ENCODE data around the gene FLT1. TPM values are rescaled to one million over a fixed set of nuclear protein-coding genes. Genes with fewer than 3 reads are reported as not detected.
A peak's percentile ranks its signal among the peaks of the same experiment; 100 is the strongest.

Gene FLT1
- total RNA-seq, 1 experiment from 2014 or later: 0.25 TPM

DNA sequence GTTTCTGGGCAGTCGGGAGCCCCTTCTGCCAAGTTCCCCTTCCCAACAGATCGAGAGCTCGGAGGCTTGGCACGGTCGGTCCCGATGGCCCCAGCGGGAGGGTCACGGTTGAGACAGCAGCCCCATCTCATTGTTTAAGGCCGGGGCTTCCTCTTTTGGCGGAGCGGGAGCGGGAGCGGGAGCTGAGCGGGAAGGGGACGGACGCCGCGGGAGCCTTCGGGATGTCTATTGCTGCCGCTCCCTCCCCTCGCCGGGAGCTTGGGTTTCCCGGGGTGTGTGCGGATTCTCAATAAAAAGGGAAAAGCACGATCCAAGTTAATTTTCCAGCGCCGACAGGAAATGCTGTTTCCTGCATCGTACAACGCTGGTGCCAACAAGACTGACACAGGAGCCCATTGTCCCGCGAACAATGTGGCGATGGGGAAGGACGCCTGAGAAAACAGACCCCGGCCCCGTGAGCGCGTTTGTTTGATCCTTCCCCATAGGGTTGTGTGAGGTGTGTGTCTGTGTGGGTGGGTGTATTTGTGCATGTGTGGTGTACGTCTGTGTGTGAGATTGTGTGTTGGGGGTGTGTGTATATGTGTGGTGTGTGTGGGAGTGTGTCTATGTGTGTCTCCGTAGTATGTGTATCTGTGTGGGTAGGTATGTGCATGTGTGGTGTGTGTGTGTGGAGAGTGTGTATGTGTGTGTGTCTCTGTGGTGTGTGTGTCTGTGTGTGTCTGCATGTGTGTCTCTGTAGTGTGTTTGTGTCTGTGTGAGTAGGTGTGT lies 36.3 kb upstream of the FLT1 start:
- peak overlapping the region; percentile 7; the same call in 1 of the 2 replicates for H3K27ac ChIP-seq (ENCODE audit: low read depth, low read length)
- no peaks in the 10 kb centered on the region for H3K9me2 ChIP-seq (ENCODE audit: insufficient read depth)
- no peaks in the 10 kb centered on the region for H4K20me1 ChIP-seq (ENCODE audit: insufficient read depth)
- ChIA-PET RAD21 (ENCODE audit: low non-redundant PET in 1 of 2, low total read pairs in 2 of 2, uncharacterized antibody in 2 of 2, unreplicated experiment in 2 of 2) (no interaction called here), CTCF (no interaction called here), POLR2A (no interaction called here)
- no peaks in the 10 kb centered on the region for H3K27me3 ChIP-seq (ENCODE audit: insufficient read depth, low read length)
- intact Hi-C loops (cut with micrococcal nuclease): no loop called here
- DNase-seq (ENCODE audit: low read depth, low spot score) (no peak), ATAC-seq (peak; percentile 68)
- H3K79me2 ChIP-seq (ENCODE audit: insufficient read depth, low read length): no peaks in the 10 kb centered on the region
- peak overlapping the region; percentile 35; the same call in 1 of the 2 replicates for H3K9ac ChIP-seq (ENCODE audit: low read length)
- peaks cover 0 to 7% of the 10 kb centered on the region in 2 experiments; a peak in 1 of 4 replicates for H3K4me1 ChIP-seq (ENCODE audit: control insufficient read depth in 1 of 2, insufficient read depth in 2 of 2, low read length in 2 of 2)
- peak overlapping the region; percentile 74 for H2AFZ ChIP-seq (ENCODE audit: low read depth, low read length, poor library complexity, severe bottlenecking)
- BruUV-seq (replicated peaks): no TSS peak
- peaks cover 3 to 6% of the 10 kb centered on the region in 2 experiments; a peak in 2 of 4 replicates for H3K9me3 ChIP-seq (ENCODE audit: control insufficient read depth in 1 of 2, insufficient read depth in 1 of 2, low read depth in 1 of 2, low read length in 2 of 2)
- H3K36me3 ChIP-seq (ENCODE audit: control insufficient read depth in 1 of 2, insufficient read depth in 2 of 2, low read length in 2 of 2): no peaks in the 10 kb centered on the region
- no peak for TF ChIP-seq SRF (IDR thresholded peaks at IDR 0.05; ENCODE audit: low read depth)
- TF ChIP-seq CEBPB (IDR thresholded peaks at IDR 0.05; ENCODE audit: low read depth): no peak
- TF ChIP-seq, protein P1, sequence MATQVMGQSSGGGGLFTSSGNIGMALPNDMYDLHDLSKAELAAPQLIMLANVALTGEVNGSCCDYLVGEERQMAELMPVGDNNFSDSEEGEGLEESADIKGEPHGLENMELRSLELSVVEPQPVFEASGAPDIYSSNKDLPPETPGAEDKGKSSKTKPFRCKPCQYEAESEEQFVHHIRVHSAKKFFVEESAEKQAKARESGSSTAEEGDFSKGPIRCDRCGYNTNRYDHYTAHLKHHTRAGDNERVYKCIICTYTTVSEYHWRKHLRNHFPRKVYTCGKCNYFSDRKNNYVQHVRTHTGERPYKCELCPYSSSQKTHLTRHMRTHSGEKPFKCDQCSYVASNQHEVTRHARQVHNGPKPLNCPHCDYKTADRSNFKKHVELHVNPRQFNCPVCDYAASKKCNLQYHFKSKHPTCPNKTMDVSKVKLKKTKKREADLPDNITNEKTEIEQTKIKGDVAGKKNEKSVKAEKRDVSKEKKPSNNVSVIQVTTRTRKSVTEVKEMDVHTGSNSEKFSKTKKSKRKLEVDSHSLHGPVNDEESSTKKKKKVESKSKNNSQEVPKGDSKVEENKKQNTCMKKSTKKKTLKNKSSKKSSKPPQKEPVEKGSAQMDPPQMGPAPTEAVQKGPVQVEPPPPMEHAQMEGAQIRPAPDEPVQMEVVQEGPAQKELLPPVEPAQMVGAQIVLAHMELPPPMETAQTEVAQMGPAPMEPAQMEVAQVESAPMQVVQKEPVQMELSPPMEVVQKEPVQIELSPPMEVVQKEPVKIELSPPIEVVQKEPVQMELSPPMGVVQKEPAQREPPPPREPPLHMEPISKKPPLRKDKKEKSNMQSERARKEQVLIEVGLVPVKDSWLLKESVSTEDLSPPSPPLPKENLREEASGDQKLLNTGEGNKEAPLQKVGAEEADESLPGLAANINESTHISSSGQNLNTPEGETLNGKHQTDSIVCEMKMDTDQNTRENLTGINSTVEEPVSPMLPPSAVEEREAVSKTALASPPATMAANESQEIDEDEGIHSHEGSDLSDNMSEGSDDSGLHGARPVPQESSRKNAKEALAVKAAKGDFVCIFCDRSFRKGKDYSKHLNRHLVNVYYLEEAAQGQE (IDR thresholded peaks at IDR 0.05; ENCODE audit: low read depth): no peak
- TF ChIP-seq CBX3 (IDR thresholded peaks at IDR 0.05; ENCODE audit: low read depth): no peak
- TF ChIP-seq YY1 (IDR thresholded peaks at IDR 0.05; ENCODE audit: extremely low read depth, insufficient replicate concordance, low read depth, low read length): no peak
- TF ChIP-seq ZFX (IDR thresholded peaks at IDR 0.05): no peak
- no peak for TF ChIP-seq SP1 (IDR thresholded peaks at IDR 0.05; ENCODE audit: low read depth)
- TF ChIP-seq, protein P2, sequence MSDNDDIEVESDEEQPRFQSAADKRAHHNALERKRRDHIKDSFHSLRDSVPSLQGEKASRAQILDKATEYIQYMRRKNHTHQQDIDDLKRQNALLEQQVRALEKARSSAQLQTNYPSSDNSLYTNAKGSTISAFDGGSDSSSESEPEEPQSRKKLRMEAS (IDR thresholded peaks at IDR 0.05): no peak
- TF ChIP-seq, protein P3, sequence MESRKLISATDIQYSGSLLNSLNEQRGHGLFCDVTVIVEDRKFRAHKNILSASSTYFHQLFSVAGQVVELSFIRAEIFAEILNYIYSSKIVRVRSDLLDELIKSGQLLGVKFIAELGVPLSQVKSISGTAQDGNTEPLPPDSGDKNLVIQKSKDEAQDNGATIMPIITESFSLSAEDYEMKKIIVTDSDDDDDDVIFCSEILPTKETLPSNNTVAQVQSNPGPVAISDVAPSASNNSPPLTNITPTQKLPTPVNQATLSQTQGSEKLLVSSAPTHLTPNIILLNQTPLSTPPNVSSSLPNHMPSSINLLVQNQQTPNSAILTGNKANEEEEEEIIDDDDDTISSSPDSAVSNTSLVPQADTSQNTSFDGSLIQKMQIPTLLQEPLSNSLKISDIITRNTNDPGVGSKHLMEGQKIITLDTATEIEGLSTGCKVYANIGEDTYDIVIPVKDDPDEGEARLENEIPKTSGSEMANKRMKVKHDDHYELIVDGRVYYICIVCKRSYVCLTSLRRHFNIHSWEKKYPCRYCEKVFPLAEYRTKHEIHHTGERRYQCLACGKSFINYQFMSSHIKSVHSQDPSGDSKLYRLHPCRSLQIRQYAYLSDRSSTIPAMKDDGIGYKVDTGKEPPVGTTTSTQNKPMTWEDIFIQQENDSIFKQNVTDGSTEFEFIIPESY (IDR thresholded peaks at IDR 0.05; ENCODE audit: extremely low read depth, insufficient replicate concordance, low read length): no peak
- H3K4me3 ChIP-seq (replicated peaks in 1 of 2; ENCODE audit: low read depth in 1 of 2, low read length in 2 of 2): peak overlapping the region; percentile 37 to 53
- peak overlapping the region; percentile 77 for H3K4me2 ChIP-seq (ENCODE audit: low read length)
